ENCODE data around the gene HPSE2. TPM values are rescaled to one million over a fixed set of nuclear protein-coding genes. Genes with fewer than 3 reads are reported as not detected.

The HPSE2 gene
- total RNA-seq, 1 experiment from 2014 or later: not detected

DNA sequence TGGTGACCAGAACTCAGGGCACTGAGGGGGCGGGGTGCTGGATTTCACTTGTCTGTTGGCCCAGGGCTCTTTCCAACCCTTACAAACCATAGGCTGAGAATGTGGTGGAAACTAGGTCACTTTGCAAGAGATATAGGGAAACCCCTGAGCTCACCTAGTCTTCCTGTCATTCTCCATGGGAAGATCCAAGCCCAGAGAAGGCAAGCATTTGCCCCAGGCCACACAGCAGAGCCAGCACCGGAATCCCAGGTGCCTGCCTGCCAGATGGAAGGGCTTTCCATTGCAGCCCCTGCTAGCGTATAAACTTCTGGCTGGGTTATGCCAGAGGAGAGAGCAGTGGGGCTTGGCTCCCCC lies 821.1 kb downstream of the HPSE2 start:
- peak overlapping the region; percentile 48; the same call in 1 of the 2 replicates for H3K27ac ChIP-seq (ENCODE audit: low read length)
- TF ChIP-seq, protein P1, sequence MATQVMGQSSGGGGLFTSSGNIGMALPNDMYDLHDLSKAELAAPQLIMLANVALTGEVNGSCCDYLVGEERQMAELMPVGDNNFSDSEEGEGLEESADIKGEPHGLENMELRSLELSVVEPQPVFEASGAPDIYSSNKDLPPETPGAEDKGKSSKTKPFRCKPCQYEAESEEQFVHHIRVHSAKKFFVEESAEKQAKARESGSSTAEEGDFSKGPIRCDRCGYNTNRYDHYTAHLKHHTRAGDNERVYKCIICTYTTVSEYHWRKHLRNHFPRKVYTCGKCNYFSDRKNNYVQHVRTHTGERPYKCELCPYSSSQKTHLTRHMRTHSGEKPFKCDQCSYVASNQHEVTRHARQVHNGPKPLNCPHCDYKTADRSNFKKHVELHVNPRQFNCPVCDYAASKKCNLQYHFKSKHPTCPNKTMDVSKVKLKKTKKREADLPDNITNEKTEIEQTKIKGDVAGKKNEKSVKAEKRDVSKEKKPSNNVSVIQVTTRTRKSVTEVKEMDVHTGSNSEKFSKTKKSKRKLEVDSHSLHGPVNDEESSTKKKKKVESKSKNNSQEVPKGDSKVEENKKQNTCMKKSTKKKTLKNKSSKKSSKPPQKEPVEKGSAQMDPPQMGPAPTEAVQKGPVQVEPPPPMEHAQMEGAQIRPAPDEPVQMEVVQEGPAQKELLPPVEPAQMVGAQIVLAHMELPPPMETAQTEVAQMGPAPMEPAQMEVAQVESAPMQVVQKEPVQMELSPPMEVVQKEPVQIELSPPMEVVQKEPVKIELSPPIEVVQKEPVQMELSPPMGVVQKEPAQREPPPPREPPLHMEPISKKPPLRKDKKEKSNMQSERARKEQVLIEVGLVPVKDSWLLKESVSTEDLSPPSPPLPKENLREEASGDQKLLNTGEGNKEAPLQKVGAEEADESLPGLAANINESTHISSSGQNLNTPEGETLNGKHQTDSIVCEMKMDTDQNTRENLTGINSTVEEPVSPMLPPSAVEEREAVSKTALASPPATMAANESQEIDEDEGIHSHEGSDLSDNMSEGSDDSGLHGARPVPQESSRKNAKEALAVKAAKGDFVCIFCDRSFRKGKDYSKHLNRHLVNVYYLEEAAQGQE (IDR thresholded peaks at IDR 0.05; ENCODE audit: insufficient read depth in 1 of 2, low read depth in 2 of 2, low read length in 1 of 2): no peak
- no peak for TF ChIP-seq SIN3A (IDR thresholded peaks at IDR 0.05; ENCODE audit: borderline replicate concordance, insufficient read depth, low read depth, low read length)
- TF ChIP-seq POLR2AphosphoS5 (IDR thresholded peaks at IDR 0.05; ENCODE audit: low read depth, low read length): no peak
- no peak for TF ChIP-seq TCF7L2 (IDR thresholded peaks at IDR 0.05; ENCODE audit: low read depth, low read length)
- ChIA-PET POLR2A (no interaction called here), CTCF (no interaction called here)
- no peaks in the 10 kb centered on the region for H3K27me3 ChIP-seq (ENCODE audit: control insufficient read depth, insufficient read depth, low read length)
- no peaks in the 10 kb centered on the region for H3K9me3 ChIP-seq (ENCODE audit: control insufficient read depth, insufficient read depth, low read depth, low read length)
- peaks cover 17% of the 10 kb centered on the region for H3K4me1 ChIP-seq (ENCODE audit: control insufficient read depth, insufficient read depth, low read length)
- BruUV-seq (replicated peaks): no TSS peak
- no peak for ATAC-seq
- H3K4me3 ChIP-seq (ENCODE audit: low read depth in 2 of 2, low read length in 2 of 2): peak overlapping the region; percentile 38
- no peaks in the 10 kb centered on the region; the same call in 1 of the 2 replicates for H3K36me3 ChIP-seq (ENCODE audit: control insufficient read depth, insufficient read depth, low read length)
- in situ Hi-C loops (cut with HindIII; ENCODE audit: low pct_unique_long_range_greater_than_20kb, low sequenced_read_pairs) (no loop called here), intact Hi-C loops (cut with micrococcal nuclease; ENCODE audit: unreplicated experiment) (no loop called here)
- DNase-seq (ENCODE audit: low read depth, low spot score): no peak

DNA sequence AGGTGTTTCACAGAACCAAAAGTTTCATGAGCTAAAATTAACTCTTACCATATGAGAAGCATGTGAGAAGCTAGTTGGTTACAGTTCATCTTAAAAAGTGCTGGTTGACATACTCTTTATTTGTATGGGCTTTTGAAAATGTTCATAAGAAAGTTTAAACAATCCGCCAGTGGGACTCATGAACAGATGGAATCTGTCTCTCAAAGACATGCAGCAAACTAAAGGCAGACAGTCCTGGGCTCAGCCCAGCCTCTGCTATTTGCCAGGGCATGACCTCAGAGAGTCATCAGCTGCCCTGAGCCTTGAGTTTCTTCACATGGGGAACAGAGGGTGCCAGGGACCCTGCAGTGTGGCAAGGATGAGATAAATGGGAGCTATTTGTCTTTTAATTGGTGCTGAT lies 823.9 kb downstream of the HPSE2 start:
- POLR2A ChIA-PET: no interaction called here
- Histone ChIP-seq H3K27ac (ENCODE audit: low read length) (no peak overlapping the region), H3K4me3 (ENCODE audit: low read depth in 2 of 2, low read length in 2 of 2) (no peak overlapping the region), H3K9me3 (ENCODE audit: control insufficient read depth, insufficient read depth, low read depth, low read length) (no peaks in the 10 kb centered on the region), H3K27me3 (ENCODE audit: control insufficient read depth, insufficient read depth, low read length) (no peaks in the 10 kb centered on the region), H3K36me3 (ENCODE audit: control insufficient read depth, insufficient read depth, low read length) (no peaks in the 10 kb centered on the region; the same call in 1 of the 2 replicates), H3K4me1 (ENCODE audit: control insufficient read depth, insufficient read depth, low read length) (peaks cover 17% of the 10 kb centered on the region)
- BruUV-seq (replicated peaks): no TSS peak
- intact Hi-C loops (cut with micrococcal nuclease; ENCODE audit: unreplicated experiment): no loop called here
- DNase-seq (ENCODE audit: low read depth, low spot score): no peak
- TF ChIP-seq, protein P2, sequence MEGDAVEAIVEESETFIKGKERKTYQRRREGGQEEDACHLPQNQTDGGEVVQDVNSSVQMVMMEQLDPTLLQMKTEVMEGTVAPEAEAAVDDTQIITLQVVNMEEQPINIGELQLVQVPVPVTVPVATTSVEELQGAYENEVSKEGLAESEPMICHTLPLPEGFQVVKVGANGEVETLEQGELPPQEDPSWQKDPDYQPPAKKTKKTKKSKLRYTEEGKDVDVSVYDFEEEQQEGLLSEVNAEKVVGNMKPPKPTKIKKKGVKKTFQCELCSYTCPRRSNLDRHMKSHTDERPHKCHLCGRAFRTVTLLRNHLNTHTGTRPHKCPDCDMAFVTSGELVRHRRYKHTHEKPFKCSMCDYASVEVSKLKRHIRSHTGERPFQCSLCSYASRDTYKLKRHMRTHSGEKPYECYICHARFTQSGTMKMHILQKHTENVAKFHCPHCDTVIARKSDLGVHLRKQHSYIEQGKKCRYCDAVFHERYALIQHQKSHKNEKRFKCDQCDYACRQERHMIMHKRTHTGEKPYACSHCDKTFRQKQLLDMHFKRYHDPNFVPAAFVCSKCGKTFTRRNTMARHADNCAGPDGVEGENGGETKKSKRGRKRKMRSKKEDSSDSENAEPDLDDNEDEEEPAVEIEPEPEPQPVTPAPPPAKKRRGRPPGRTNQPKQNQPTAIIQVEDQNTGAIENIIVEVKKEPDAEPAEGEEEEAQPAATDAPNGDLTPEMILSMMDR (IDR thresholded peaks at IDR 0.05): no peak
- TF ChIP-seq POLR2AphosphoS5 (IDR thresholded peaks at IDR 0.05; ENCODE audit: low read depth, low read length): no peak
- TF ChIP-seq SIN3A (IDR thresholded peaks at IDR 0.05; ENCODE audit: borderline replicate concordance, insufficient read depth, low read depth, low read length): no peak
- no peak for TF ChIP-seq TCF7L2 (IDR thresholded peaks at IDR 0.05; ENCODE audit: low read depth, low read length)
- TF ChIP-seq, protein P1 (IDR thresholded peaks at IDR 0.05; ENCODE audit: insufficient read depth in 1 of 2, low read depth in 2 of 2, low read length in 1 of 2): no peak
- in situ Hi-C loops (cut with HindIII; ENCODE audit: low pct_unique_long_range_greater_than_20kb, low sequenced_read_pairs): no loop called here
- CTCF ChIA-PET: no interaction called here
- no peak for ATAC-seq
